Posterior vena cava (tissue), 2 donors: ENCODE data around the gene C18orf32. TPM values are rescaled to one million over a fixed set of nuclear protein-coding genes. Genes with fewer than 3 reads are reported as not detected.
"Not testable (repeated sequence)": the region's sequence is repeated elsewhere in the genome, so short reads cannot be mapped to it uniquely, and the experiment has no call there.

Experiments
- DNase-seq: peaks from one replicate; pipeline ENCODE4 v3.0.0-alpha.2; 2020; ENCODE audit warnings: low spot score
- intact Hi-C, 2 donors: fragments of 100-400 bp; cut with DNase I; formaldehyde crosslinking; loops; one replicate each; pipeline versions ENCODE4 v1.14.1 to v1.14.2; 2022 to 2023
- long read RNA-seq, 2 donors: library from polyadenylated mRNA; unstranded; transcript quantifications; one replicate each; pipeline ENCODE4 v2.0.0, GENCODE V29; 2020 to 2021
- total RNA-seq, 2 donors: library from RNA; stranded (reverse); fragmentation: NEBNext Ultra II Directional; extraction: Animal tissue kit (Norgen Biotek cat#: 25700); gene quantifications; one replicate each; pipeline ENCODE4 v1.2.1, GENCODE V29; 2021
- donor health status: DM: yes; HTN: yes; CAD: no.
- donor health status: DM: yes; HTN: yes; CAD: no.

C18orf32 gene
- total RNA-seq, result 10 to 100 TPM; 58.8 to 60.7 TPM
- long read RNA-seq, donor 1, full-length matches to known transcripts, result 24 of 25 reads
- long read RNA-seq, donor 1, partial matches to known transcripts, result 0 of 25 reads
- long read RNA-seq, donor 1, other reads (novel, unspliced or antisense), result 1 of 25 reads
- long read RNA-seq, donor 2, full-length matches to known transcripts, result 147 of 149 reads
- long read RNA-seq, donor 2, partial matches to known transcripts, result 1 of 149 reads
- long read RNA-seq, donor 2, other reads (novel, unspliced or antisense), result 1 of 149 reads

- intact Hi-C loops, result no loop called here
- peak; percentile 99 for DNase-seq
Measured at GRCh38 chr18:49486953-49487710, at the start of gene C18orf32. Gene C18orf32 (minus strand): TSS chr18:49487234. CDS start chr18:49483748, 3,486 bp downstream.

GRCh38 chr18:49534846-49535601 lies 48.0 kb upstream of the C18orf32 start:
- intact Hi-C loops, result no loop called here
- no peak for DNase-seq

- intact Hi-C loops, result no loop called here
- no peak for DNase-seq
Measured at GRCh38 chr18:49531678-49532153, 44.7 kb upstream of the C18orf32 start.

GRCh38 chr18:49529596-49529995 lies 42.6 kb upstream of the C18orf32 start:
- intact Hi-C loops, result no loop called here

GRCh38 chr18:49527631-49528327 lies 40.7 kb upstream of the C18orf32 start:
- DNase-seq, result no peak
- intact Hi-C loops, result no loop called here

More at GRCh38 chr18:49529596-49529995, 42.6 kb upstream of the C18orf32 start:
- DNase-seq, result no peak

- intact Hi-C loops, result no loop called here
- DNase-seq, result no peak
Measured at GRCh38 chr18:49525981-49526380, 38.9 kb upstream of the C18orf32 start.

- DNase-seq, result no peak
- intact Hi-C loops, result no loop called here
Measured at GRCh38 chr18:49524951-49525350, 37.9 kb upstream of the C18orf32 start.

- intact Hi-C loops, result no loop called here
- DNase-seq, result peak; percentile 23
Measured at GRCh38 chr18:49524349-49524748, 37.3 kb upstream of the C18orf32 start.

- intact Hi-C loops, DNase-seq: not testable (repeated sequence)
Measured at GRCh38 chr18:49523580-49524093, 36.6 kb upstream of the C18orf32 start.

- DNase-seq, result no peak
- intact Hi-C loops, result no loop called here
Measured at GRCh38 chr18:49521216-49521835, 34.3 kb upstream of the C18orf32 start.

GRCh38 chr18:49520661-49521145 lies 33.7 kb upstream of the C18orf32 start:
- DNase-seq, result no peak
- intact Hi-C loops, result no loop called here

- intact Hi-C loops, result no loop called here
Measured at GRCh38 chr18:49519101-49519971, 32.3 kb upstream of the C18orf32 start.

GRCh38 chr18:49517483-49517882 lies 30.4 kb upstream of the C18orf32 start:
- peak; percentile 9 for DNase-seq
- intact Hi-C loops, result no loop called here

More at GRCh38 chr18:49519101-49519971, 32.3 kb upstream of the C18orf32 start:
- DNase-seq, result peak; percentile 29

- intact Hi-C loops, result no loop called here
- no peak for DNase-seq
Measured at GRCh38 chr18:49515516-49515915, 28.5 kb upstream of the C18orf32 start.

GRCh38 chr18:49515003-49515402 lies 28.0 kb upstream of the C18orf32 start:
- DNase-seq, intact Hi-C loops: not testable (repeated sequence)

- DNase-seq, result peak; percentile 35
- intact Hi-C loops, result loop anchor here in 1 of 2 donors (5.0 kb wide), 1 partner anchor 338 kb away; no protein-coding TSS in a partner anchor
Measured at GRCh38 chr18:49514577-49514976, 27.5 kb upstream of the C18orf32 start.

- intact Hi-C loops, result loop anchor here in 1 of 2 donors (5.0 kb wide), 1 partner anchor 339 kb away; no protein-coding TSS in a partner anchor
- DNase-seq, result peak; percentile 57
Measured at GRCh38 chr18:49512876-49513275, 25.8 kb upstream of the C18orf32 start.
